WI38 (cell line): ENCODE data around the gene MC2R.
"Not testable (repeated sequence)": the region's sequence is repeated elsewhere in the genome, so short reads cannot be mapped to it uniquely, and the experiment has no call there.

Experiments
- H3K4me3 ChIP-seq: 2 replicates; pipeline ENCODE4 v1.5.1; 2011; ENCODE audit warnings: low read depth, mild to moderate bottlenecking, control low read depth, low read length
- CTCF ChIP-seq: IDR thresholded peaks from 2 replicates; pipeline ENCODE4 v1.5.1; 2012; ENCODE audit warnings: low read depth, mild to moderate bottlenecking, control low read depth, low read length

MC2R gene

GRCh38 chr18:13871701-13872100 is 43.6 kb downstream of the MC2R start:
- TF ChIP-seq CTCF = no peak
- H3K4me3 ChIP-seq = no peak overlapping the region

- TF ChIP-seq CTCF = no peak
Measured at GRCh38 chr18:13868501-13869271, 46.6 kb downstream of the MC2R start.

GRCh38 chr18:13862898-13863297 is 52.4 kb downstream of the MC2R start:
- H3K4me3 ChIP-seq = not testable (repeated sequence)

More at GRCh38 chr18:13868501-13869271, 46.6 kb downstream of the MC2R start:
- no peak overlapping the region for H3K4me3 ChIP-seq

- H3K4me3 ChIP-seq = no peak overlapping the region
- no peak for TF ChIP-seq CTCF
Measured at GRCh38 chr18:13849791-13850190, 65.5 kb downstream of the MC2R start.

GRCh38 chr18:13836559-13836958 is 78.8 kb downstream of the MC2R start:
- no peak overlapping the region for H3K4me3 ChIP-seq
- no peak for TF ChIP-seq CTCF

- TF ChIP-seq CTCF = no peak
- no peak overlapping the region for H3K4me3 ChIP-seq
Measured at GRCh38 chr18:13835202-13835601, 80.1 kb downstream of the MC2R start.

- no peak overlapping the region for H3K4me3 ChIP-seq
- TF ChIP-seq CTCF = no peak
Measured at GRCh38 chr18:13834496-13835015, 80.8 kb downstream of the MC2R start.
